ENCODE results near the gene ELOVL4.

Gene ELOVL4

GRCh38 chr6:79868098-79868722 is 79.1 kb downstream of the ELOVL4 start:
- no peak overlapping the region for H3K27ac ChIP-seq (ENCODE audit: low read depth, low read length)
- H3K9me2 ChIP-seq (replicated peaks; ENCODE audit: control insufficient read depth, low read length): no peaks in the 10 kb centered on the region
- H3K4me3 ChIP-seq (ENCODE audit: low read length): no peak overlapping the region
- H3K79me2 ChIP-seq (ENCODE audit: control insufficient read depth, low read length): no peaks in the 10 kb centered on the region
- H4K20me1 ChIP-seq (ENCODE audit: control insufficient read depth, insufficient read depth, low read depth, low read length): no peaks in the 10 kb centered on the region
- no peaks in the 10 kb centered on the region; the same call in 1 of the 2 replicates for H3K27me3 ChIP-seq (ENCODE audit: control insufficient read depth, low read length)
- no peaks in the 10 kb centered on the region for H3F3A ChIP-seq (ENCODE audit: control insufficient read depth, insufficient read depth)
- H3K36me3 ChIP-seq (ENCODE audit: control insufficient read depth, low read length): no peaks in the 10 kb centered on the region
- H3K4me2 ChIP-seq (ENCODE audit: low read length): no peak overlapping the region
- H3K4me1 ChIP-seq (ENCODE audit: control insufficient read depth, low read length): peaks cover 8% of the 10 kb centered on the region
- peak; percentile 72 for TF ChIP-seq CTCF (IDR thresholded peaks at IDR 0.05; ENCODE audit: low read depth, low read length, poor library complexity, severe bottlenecking)
- no peak for TF ChIP-seq EZH2phosphoT487 (IDR thresholded peaks at IDR 0.05; ENCODE audit: borderline replicate concordance, low read length)
- no peaks in the 10 kb centered on the region for H3K9me3 ChIP-seq (ENCODE audit: control insufficient read depth, insufficient read depth, low read length)
